ENCODE data around the gene DUSP19. TPM values are rescaled to one million over a fixed set of nuclear protein-coding genes. Genes with fewer than 3 reads are reported as not detected.

The DUSP19 gene
- total RNA-seq, 1 experiment from 2014 or later: 4.6 TPM

DNA sequence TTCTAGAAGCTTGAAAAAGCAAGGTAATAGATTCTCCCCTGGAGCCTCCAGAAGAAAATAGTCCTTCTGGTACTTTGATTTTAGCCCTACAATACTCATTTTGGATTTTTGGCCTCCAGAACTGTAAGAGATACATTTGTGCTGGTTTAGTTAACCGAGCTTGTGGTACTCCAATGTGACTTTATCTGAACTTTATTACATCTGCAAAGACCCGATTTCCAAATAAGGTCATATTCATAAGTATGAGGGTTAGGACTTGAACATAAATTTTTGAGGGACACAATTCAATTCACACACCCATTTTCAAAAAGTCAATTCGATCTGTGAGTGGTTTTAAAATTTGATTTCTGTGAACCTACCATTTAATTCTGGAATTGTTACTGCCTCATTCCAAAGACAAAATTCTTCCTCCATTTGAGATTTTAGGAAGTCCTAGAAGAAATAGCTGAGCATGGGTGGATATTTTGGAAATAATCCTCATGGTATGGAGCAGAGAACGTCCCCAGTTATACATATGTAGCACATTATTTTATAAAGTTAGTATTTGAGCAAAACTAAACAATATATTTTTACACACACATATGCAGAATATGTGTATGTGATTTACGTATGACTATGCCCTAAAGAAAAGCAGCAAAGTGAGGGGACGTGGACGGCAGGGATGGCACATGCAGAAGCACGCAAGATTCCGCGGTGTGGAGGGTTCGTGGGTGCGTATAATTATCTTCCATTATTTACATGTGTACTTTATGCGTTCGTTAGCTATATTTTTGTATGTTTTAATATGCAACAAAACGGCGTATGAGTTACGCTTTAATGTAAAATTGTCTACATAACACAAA lies 44.8 kb downstream of the DUSP19 start:
- no peak for DNase-seq (ENCODE audit: low spot score)

DNA sequence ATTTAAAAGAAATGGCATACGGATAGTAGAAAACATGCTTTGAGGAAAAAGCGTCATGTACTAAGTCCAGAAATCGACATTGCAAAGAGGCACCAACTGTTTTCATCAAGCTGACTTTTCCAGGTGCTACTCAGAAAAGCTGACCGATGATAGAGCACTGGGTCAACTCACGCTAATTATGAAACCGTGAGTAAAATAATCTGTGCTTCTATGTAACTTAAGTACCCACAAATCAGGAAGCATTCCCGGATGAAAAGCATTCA lies 45.3 kb downstream of the DUSP19 start:
- no peak for DNase-seq (ENCODE audit: low spot score)
- in situ Hi-C loops (cut with HindIII; ENCODE audit: low sequenced_read_pairs): no loop called here

More for the DNA sequence above, 44.8 kb downstream of the DUSP19 start:
- in situ Hi-C loops (cut with HindIII; ENCODE audit: low sequenced_read_pairs): no loop called here

DNA sequence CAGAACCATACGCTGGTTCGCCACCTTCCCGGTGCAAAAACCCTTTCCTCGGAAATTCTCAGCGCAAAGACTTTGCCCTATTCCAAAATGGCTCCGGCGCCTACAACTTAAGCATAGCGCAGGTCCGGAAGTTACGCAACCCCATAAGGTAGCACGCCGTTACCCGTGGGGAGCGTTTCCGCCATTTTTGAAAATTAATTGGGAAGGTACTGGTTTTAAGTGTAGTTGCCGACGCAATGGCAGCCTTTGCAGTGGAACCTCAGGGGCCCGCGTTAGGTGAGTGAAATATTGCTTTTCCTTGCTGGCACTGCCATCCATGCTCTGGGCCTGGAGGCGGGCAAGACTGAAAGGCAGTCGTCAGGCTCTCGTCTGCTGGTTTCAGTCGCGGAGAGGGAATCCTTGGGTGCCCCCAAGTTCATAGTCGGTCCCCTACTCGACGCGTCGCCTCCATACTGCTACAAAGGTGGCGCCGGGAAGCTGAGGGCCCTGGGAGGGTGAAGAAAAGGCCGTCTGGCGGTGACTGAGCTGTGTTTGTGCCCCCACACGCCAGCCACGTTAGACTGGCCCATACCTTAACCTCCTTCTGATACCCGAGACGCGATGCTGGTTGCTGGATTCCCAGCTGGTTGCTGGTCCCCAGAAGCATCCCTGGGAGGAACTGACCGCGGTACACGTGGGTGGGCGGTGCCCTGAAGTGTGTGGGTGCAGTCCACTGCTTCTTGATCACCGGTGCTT lies 45.8 kb downstream of the DUSP19 start, which contains the start of gene NUP35:
NUP35 (plus strand) TSS at position 222 of the 735 bp plus-strand sequence; CDS start at position 237, 15 bp downstream.
- in situ Hi-C loops (cut with HindIII; ENCODE audit: low sequenced_read_pairs): no loop called here

DNA sequence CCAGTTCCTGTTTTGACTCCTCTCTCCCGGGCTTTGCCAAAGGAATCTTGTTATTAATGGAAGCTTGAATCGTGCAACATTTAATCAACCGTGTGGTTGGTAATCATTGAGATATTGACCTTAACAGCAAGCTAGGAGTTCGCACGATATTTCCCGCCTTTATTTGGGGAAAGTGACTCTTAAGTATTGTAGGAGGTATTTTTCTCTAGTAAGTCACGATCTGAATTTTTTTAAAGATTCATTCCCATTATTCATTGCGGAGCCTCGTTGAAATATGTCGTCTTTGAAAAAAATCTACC lies 46.4 kb downstream of the DUSP19 start:
- in situ Hi-C loops (cut with HindIII; ENCODE audit: low sequenced_read_pairs): no loop called here
- DNase-seq (ENCODE audit: low spot score): no peak

More for the DNA sequence above, 45.8 kb downstream of the DUSP19 start, which contains the start of gene NUP35:
- DNase-seq (ENCODE audit: low spot score): peak; percentile 94

DNA sequence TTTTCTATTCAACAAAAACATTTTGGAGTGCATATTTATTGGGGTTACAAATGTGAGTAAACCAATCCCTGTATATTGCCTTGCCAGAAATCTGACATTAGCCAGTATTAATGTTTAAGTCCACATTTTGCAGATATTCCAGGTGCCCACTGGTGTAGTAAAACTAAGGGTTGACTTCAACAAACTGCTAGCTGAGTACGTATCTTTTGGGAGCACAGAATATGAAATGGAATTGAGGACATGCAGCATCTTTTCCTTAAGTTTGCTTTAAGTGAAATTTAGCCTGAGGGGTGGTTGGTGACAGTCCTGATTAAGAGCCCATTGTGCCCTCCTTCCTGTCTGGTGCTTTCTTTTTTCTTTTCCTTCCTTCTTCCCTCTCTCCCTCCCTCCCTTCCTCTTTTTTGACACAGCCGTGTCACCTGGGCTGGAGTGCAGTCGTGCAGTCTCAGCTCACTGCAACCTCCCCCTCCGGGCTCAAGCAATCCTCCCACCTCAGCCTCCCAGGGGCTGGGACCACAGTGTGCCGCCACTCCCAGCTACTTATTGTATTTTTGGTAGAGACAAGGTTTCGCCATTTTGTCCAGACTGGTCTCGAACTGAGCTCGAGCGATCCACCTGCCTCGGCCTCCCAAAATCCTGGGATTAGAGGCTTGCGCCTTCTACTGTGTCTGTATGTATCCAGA lies 47.3 kb downstream of the DUSP19 start:
- in situ Hi-C loops (cut with HindIII; ENCODE audit: low sequenced_read_pairs): no loop called here
- no peak for DNase-seq (ENCODE audit: low spot score)

DNA sequence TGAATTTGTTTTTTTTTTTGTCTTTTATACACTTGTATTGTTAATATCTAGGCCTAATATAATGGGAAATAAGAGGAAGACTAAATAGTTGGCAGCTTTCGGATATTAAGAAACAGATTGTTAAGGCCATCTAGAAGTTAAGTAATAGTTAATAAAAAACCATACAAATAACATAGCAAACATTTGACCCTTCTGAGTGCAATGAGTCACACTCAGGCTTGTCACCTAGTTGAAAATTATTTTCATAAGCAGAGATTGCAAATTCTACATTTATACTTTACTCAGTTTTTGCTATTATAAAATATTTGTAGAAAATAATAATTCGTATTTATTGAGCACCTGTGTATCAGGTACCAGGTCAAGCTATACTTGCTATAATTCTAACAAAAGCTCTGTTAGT lies 48.1 kb downstream of the DUSP19 start:
- no peak for DNase-seq (ENCODE audit: low spot score)
- in situ Hi-C loops (cut with HindIII; ENCODE audit: low sequenced_read_pairs): no loop called here

DNA sequence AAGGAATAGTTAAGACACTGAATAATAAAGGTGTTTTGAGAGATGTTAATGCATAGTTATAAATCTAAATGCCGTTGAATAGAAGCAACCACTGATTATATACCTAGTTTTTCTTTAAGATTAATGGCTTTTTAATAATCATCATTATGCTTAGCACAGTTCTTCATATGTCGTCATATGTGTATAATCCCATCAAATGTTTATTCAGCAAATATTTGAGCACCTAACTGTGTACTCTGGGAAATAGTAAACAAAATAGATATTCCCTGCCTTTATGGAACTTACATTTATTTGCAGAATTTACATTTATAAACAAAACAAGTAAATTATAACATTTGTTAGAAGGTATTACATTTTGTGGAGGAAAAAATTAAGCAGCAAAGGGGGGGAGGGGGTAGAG lies 55.5 kb downstream of the DUSP19 start:
- no peak for DNase-seq (ENCODE audit: low spot score)
- in situ Hi-C loops (cut with HindIII; ENCODE audit: low sequenced_read_pairs): no loop called here

DNA sequence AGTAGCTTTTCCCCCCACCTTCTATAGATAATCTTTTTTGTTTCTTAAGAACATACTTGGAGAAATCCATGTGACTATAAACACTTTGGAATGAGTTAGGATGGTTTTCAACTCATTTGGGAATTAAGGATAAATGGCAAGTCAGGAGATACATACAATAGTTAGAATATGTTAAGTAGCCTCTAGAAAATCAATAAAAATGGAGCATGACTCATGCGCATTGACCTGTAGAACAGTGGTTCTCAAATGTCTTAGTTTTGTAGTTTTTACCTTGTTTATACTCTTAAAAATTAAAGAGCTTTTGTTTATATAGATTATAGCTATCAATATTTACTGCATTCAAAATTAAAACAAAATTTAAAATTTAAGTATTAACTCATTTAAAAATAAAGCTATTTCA lies 70.4 kb downstream of the DUSP19 start:
- in situ Hi-C loops (cut with HindIII; ENCODE audit: low sequenced_read_pairs): no loop called here
- no peak for DNase-seq (ENCODE audit: low spot score)

DNA sequence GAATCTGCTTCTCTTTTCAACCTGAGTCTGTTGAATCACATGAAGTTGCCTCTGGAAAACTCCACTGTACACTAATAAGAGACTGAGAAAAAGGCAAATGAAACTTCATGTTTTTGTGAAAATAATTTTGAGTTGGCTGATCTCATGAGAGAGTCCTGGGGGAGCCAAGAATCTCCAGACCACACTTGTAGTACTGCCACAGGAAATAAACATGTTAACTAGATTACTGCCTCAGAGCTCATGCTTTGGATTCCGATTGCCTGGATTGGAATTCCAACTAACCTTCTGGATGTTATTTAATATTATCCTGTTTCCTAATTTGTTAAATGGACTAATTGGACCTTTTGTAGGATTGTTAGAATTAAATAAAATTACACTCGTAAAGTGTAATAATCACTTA lies 70.9 kb downstream of the DUSP19 start:
- DNase-seq (ENCODE audit: low spot score): no peak

More for the DNA sequence above, 70.9 kb downstream of the DUSP19 start:
- in situ Hi-C loops (cut with HindIII; ENCODE audit: low sequenced_read_pairs): no loop called here

Other genes starting within 250 kb of the DUSP19 start
- gene FRZB, start 212.1 kb upstream of the DUSP19 start, total RNA-seq (2014; rRNA removed; shearing (Covaris generic)): 2.0 TPM in 1 of 2 replicates, not detected in the other
- 116 and 163 TPM in 2 replicates for gene NCKAP1, start 40.3 kb upstream of the DUSP19 start, total RNA-seq (2014; rRNA removed; shearing (Covaris generic))
- gene NUP35, start 45.7 kb downstream of the DUSP19 start, total RNA-seq (2014; rRNA removed; shearing (Covaris generic)): 27.7 and 39.4 TPM in 2 replicates